Endothelial cell of umbilical vein (primary cell): Measurements from ENCODE around the gene CRISPLD2. TPM values are rescaled to one million over a fixed set of nuclear protein-coding genes. Genes with fewer than 3 reads are reported as not detected.

Source experiments
- BruUV-seq: library from RNA; stranded (reverse); fragments of 400-500 nt; replicated peaks from 2 replicates; lab custom pipeline; 2021; lab: Mats Ljungman, UMichigan
- CTCF ChIA-PET: fragments of 300-600, 350-600 bp; sonication (Branson Sonifier 250); formaldehyde crosslinking; loops from one replicate; lab custom pipeline; 2021; ENCODE audit warnings: antibody characterized with exemption, inconsistent platforms; lab: Charles Lee
- POLR2A ChIA-PET: fragments of 300-600, 350-600 bp; sonication (Branson Sonifier 250); formaldehyde crosslinking; loops from one replicate; lab custom pipeline; 2021; ENCODE audit warnings: antibody characterized with exemption, inconsistent platforms; lab: Charles Lee
- DNase-seq: peaks from one replicate; pipeline ENCODE4 v3.0.0-alpha.2; 2011; ENCODE audit warnings: low read depth, low spot score
- FAIRE-seq: peaks from 2 replicates; lab custom pipeline; 2011; peaks lifted over from hg19 to GRCh38; lab: Jason Lieb, UNC
- H2AFZ ChIP-seq: 2 replicates; pipeline ENCODE4 v1.6.0; 2012; ENCODE audit warnings: low read depth, low read length, control low read depth, inconsistent platforms
- H3K27ac ChIP-seq: 2 replicates; pipeline ENCODE4 v1.5.1; 2011; ENCODE audit warnings: low read depth, mild to moderate bottlenecking, control low read depth, low read length, moderate library complexity; ENCODE audit not compliant: insufficient read depth
- H3K27me3 ChIP-seq, 2 experiments: 2 replicates each; pipeline versions ENCODE4 v1.6.0 to v1.6.1; 2011; ENCODE audit warnings: low read length in 2 of 2, mixed read lengths in 1 of 2; ENCODE audit not compliant: control insufficient read depth in 2 of 2, insufficient read depth in 2 of 2
- H3K36me3 ChIP-seq, 2 experiments: 2 replicates in 1 of 2; 3 replicates in 1 of 2; pipeline ENCODE4 v1.5.1; 2011; ENCODE audit warnings: low read length in 2 of 2, mild to moderate bottlenecking in 1 of 2, moderate library complexity in 1 of 2; ENCODE audit not compliant: control insufficient read depth in 2 of 2, insufficient read depth in 2 of 2; ENCODE audit errors: extremely low read depth in 1 of 2
- H3K4me1 ChIP-seq: 3 replicates; pipeline ENCODE4 v1.5.1; 2011; ENCODE audit warnings: mild to moderate bottlenecking, low read length; ENCODE audit not compliant: control insufficient read depth, insufficient read depth; ENCODE audit errors: extremely low read depth
- H3K4me2 ChIP-seq: 2 replicates; pipeline ENCODE4 v1.6.1; 2011; ENCODE audit warnings: low read length, control low read depth, mixed read lengths; ENCODE audit not compliant: insufficient read depth
- H3K4me3 ChIP-seq, 3 experiments: fragments of 200-600 bp in 1 of 3; sonication (generic), shearing (Covaris generic) in 1 of 3; replicated peaks in 1 of 3; 2 replicates each; pipeline ENCODE4 v1.5.1; 2011 to 2016; ENCODE audit warnings: control low read depth in 3 of 3, low read length in 3 of 3, mild to moderate bottlenecking in 2 of 3, inconsistent platforms in 1 of 3, low read depth in 1 of 3, moderate library complexity in 1 of 3; ENCODE audit not compliant: insufficient read depth in 1 of 3
- H3K79me2 ChIP-seq: 2 replicates; pipeline ENCODE4 v1.6.0; 2012; ENCODE audit warnings: low read length, inconsistent platforms; ENCODE audit not compliant: control insufficient read depth, insufficient read depth
- H3K9ac ChIP-seq: replicated peaks from 2 replicates; pipeline ENCODE3; 2011; ENCODE audit warnings: low read length, control low read depth; ENCODE audit not compliant: insufficient read depth; ENCODE audit errors: extremely low read depth
- H3K9me1 ChIP-seq: replicated peaks from 3 replicates; pipeline ENCODE4 v1.6.0; 2011; ENCODE audit warnings: mild to moderate bottlenecking, low read length; ENCODE audit not compliant: control insufficient read depth, insufficient read depth; ENCODE audit errors: extremely low read depth
- H3K9me3 ChIP-seq: replicated peaks from 2 replicates; pipeline ENCODE4 v1.5.1; 2012; ENCODE audit warnings: low read length, inconsistent platforms; ENCODE audit not compliant: control insufficient read depth, insufficient read depth
- H4K20me1 ChIP-seq: replicated peaks from 2 replicates; pipeline ENCODE3; 2011; ENCODE audit warnings: mild to moderate bottlenecking, low read length; ENCODE audit not compliant: control insufficient read depth, insufficient read depth; ENCODE audit errors: extremely low read depth
- CTCF ChIP-seq, 2 donors: IDR thresholded peaks; 1 replicate in 1 of 2; 2 replicates in 1 of 2; pipeline ENCODE4 v1.5.1; 2011; ENCODE audit warnings: low read length in 2 of 2, mild to moderate bottlenecking in 2 of 2, moderate library complexity in 2 of 2, control low read depth in 1 of 2, inconsistent platforms in 1 of 2, low read depth in 1 of 2; ENCODE audit not compliant: insufficient read depth in 1 of 2; ENCODE audit errors: extremely low read depth in 1 of 2
- EZH2 ChIP-seq: IDR thresholded peaks from 2 replicates; pipeline ENCODE4 v1.6.1; 2012; ENCODE audit warnings: borderline replicate concordance, low read depth, mild to moderate bottlenecking, moderate library complexity, low read length, inconsistent platforms; ENCODE audit not compliant: severe bottlenecking
- FOS ChIP-seq: IDR thresholded peaks from 2 replicates; pipeline ENCODE4 v1.6.1; 2011; ENCODE audit warnings: mild to moderate bottlenecking, low read length, moderate library complexity, borderline replicate concordance; ENCODE audit not compliant: insufficient read depth
- GATA2 ChIP-seq: IDR thresholded peaks from 2 replicates; pipeline ENCODE4 v1.7.0; 2011; ENCODE audit warnings: low read depth, mild to moderate bottlenecking, moderate library complexity, mixed read lengths, low read length; ENCODE audit not compliant: insufficient read length, insufficient read depth
- JUN ChIP-seq: IDR thresholded peaks from 2 replicates; pipeline ENCODE4 v1.6.1; 2011; ENCODE audit warnings: borderline replicate concordance, low read depth; ENCODE audit not compliant: insufficient read length, insufficient read depth
- MAX ChIP-seq: IDR thresholded peaks from 2 replicates; pipeline ENCODE4 v1.6.1; 2011; ENCODE audit not compliant: insufficient read depth, insufficient read length
- POLR2A ChIP-seq: IDR thresholded peaks from 2 replicates; pipeline ENCODE4 v1.6.1; 2012; ENCODE audit warnings: low read depth, mild to moderate bottlenecking, control low read depth, low read length
- POLR2AphosphoS5 ChIP-seq: IDR thresholded peaks from 2 replicates; pipeline ENCODE4 v1.6.1; 2012; ENCODE audit warnings: low read depth, mild to moderate bottlenecking, control low read depth, low read length, moderate library complexity; ENCODE audit not compliant: insufficient read depth
- dilution Hi-C: fragments of 300-500 bp; cut with MboI; formaldehyde crosslinking; loops from one replicate; pipeline ENCODE4 v1.15.0; 2019; ENCODE audit warnings: low sequenced_read_pairs; ENCODE audit not compliant: extremely low pct_ligation_motif_present
- intact Hi-C: fragments of 100-400 bp; cut with micrococcal nuclease; formaldehyde crosslinking; loops from one replicate; pipeline ENCODE4 v1.10.0; 2022
- polyA plus RNA-seq, 4 experiments: library from polyadenylated mRNA; depleted of rRNA in 3 of 4; stranded (reverse) in 3 of 4; unstranded in 1 of 4; fragments of >200 nt; gene quantifications; 2 replicates each; pipeline versions ENCODE4 v1.2.1 to v1.2.3, GENCODE V29; 2011 to 2012; ENCODE audit warnings: missing spikeins in 1 of 4
- total RNA-seq: library from RNA; stranded (reverse); gene quantifications from 2 replicates; pipeline ENCODE4 v1.2.3, GENCODE V29; 2021

CRISPLD2 gene
- total and polyA plus RNA-seq, 2 donors (not counting 3 experiments of a cell fraction or from before 2014, with no cell fraction given): 0.14 to 0.73 TPM

DNA sequence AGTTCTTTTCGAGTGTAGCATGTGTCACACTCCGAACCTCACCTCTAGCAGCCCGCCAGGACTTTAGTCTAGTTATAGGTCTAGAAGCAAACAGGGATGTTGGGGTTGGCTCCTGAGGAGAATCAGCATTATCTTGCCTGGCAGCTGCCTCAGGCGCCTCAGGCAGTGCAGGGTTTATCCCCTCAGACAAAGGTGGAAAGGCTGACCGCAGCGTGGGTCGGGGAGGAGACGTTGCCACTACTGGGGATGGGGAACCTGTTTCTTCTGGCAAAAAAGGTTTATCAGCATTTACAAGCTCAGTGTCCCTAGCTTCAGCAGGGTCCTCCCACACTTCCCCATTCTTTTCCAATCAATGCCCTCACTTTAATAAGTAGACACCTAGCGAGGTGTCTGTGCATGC, 40.6 kb downstream of the CRISPLD2 start:
- Histone ChIP-seq H3K27me3 (peaks cover 0 to 4% of the 10 kb centered on the region in 2 experiments), H3K9ac (no peak overlapping the region), H3K27ac (no peak overlapping the region), H3K79me2 (no peaks in the 10 kb centered on the region), H3K9me3 (no peaks in the 10 kb centered on the region), H4K20me1 (no peaks in the 10 kb centered on the region), H3K36me3 (no peaks in the 10 kb centered on the region), H3K4me2 (no peak overlapping the region), H3K4me3 (no peak overlapping the region), H2AFZ (no peak overlapping the region), H3K4me1 (no peaks in the 10 kb centered on the region), H3K9me1 (no peaks in the 10 kb centered on the region)
- TF ChIP-seq POLR2A (no peak), CTCF (IDR thresholded peaks at IDR 0.05; ENCODE audit: extremely low read depth in 1 of 2, insufficient read depth in 1 of 2, low read depth in 1 of 2, low read length in 2 of 2) (no peak), GATA2 (no peak), JUN (no peak), EZH2 (no peak), FOS (no peak), MAX (no peak), POLR2AphosphoS5 (no peak)
- ChIA-PET POLR2A (no interaction called here), CTCF (interaction anchor here (1.0 kb wide), 1 partner anchor 14 kb away, joined by 4 read pairs; no protein-coding TSS in a partner anchor)
- no TSS peak for BruUV-seq
- no peak for DNase-seq
- intact Hi-C loops (no loop called here), dilution Hi-C loops (no loop called here)
- FAIRE-seq: no peak
